Daoy (cell line): ENCODE results near the gene DHCR7. TPM values are rescaled to one million over a fixed set of nuclear protein-coding genes. Genes with fewer than 3 reads are reported as not detected.

Experiments used
- DNase-seq: peaks from one replicate; pipeline ENCODE4 v3.0.0-alpha.2; 2015; ENCODE audit warnings: low read depth
- total RNA-seq: library from RNA; depleted of rRNA; stranded (reverse); fragments of >200 nt; shearing (Covaris generic); gene quantifications from 2 replicates; pipeline ENCODE4 v1.2.3, GENCODE V29; 2014

Gene DHCR7
- total RNA-seq, 1 experiment from 2014 or later: 34.9 TPM

GRCh38 chr11:71418643-71419042 lies 29.6 kb downstream of the DHCR7 start:
- DNase-seq: no peak

GRCh38 chr11:71414645-71415044 lies 33.5 kb downstream of the DHCR7 start:
- no peak for DNase-seq

GRCh38 chr11:71410363-71410966 lies 37.7 kb downstream of the DHCR7 start:
- no peak for DNase-seq

- DNase-seq: no peak
Measured at GRCh38 chr11:71408826-71409225, 39.4 kb downstream of the DHCR7 start.

GRCh38 chr11:71407356-71407755 lies 40.8 kb downstream of the DHCR7 start:
- no peak for DNase-seq

GRCh38 chr11:71406681-71407080 lies 41.5 kb downstream of the DHCR7 start:
- DNase-seq: no peak

- DNase-seq: no peak
Measured at GRCh38 chr11:71404209-71404608, 44.0 kb downstream of the DHCR7 start.

- peak; percentile 10 for DNase-seq
Measured at GRCh38 chr11:71402878-71403277, 45.3 kb downstream of the DHCR7 start.

- no peak for DNase-seq
Measured at GRCh38 chr11:71400216-71400615, 48.0 kb downstream of the DHCR7 start.

- no peak for DNase-seq
Measured at GRCh38 chr11:71399341-71399740, 48.9 kb downstream of the DHCR7 start.

- no peak for DNase-seq
Measured at GRCh38 chr11:71397961-71398360, 50.2 kb downstream of the DHCR7 start.

GRCh38 chr11:71397331-71397860 lies 50.8 kb downstream of the DHCR7 start:
- no peak for DNase-seq

GRCh38 chr11:71396548-71397123 lies 51.6 kb downstream of the DHCR7 start:
- DNase-seq: no peak

- DNase-seq: no peak
Measured at GRCh38 chr11:71395774-71396173, 52.4 kb downstream of the DHCR7 start.

GRCh38 chr11:71395263-71395560 lies 53.0 kb downstream of the DHCR7 start:
- no peak for DNase-seq

- no peak for DNase-seq
Measured at GRCh38 chr11:71393283-71393682, 54.9 kb downstream of the DHCR7 start.

GRCh38 chr11:71391796-71392195 lies 56.4 kb downstream of the DHCR7 start:
- no peak for DNase-seq

- DNase-seq: no peak
Measured at GRCh38 chr11:71391352-71391751, 56.8 kb downstream of the DHCR7 start.

- no peak for DNase-seq
Measured at GRCh38 chr11:71388637-71389235, 59.5 kb downstream of the DHCR7 start.

GRCh38 chr11:71387784-71388636 lies 60.2 kb downstream of the DHCR7 start:
- DNase-seq: no peak

- no peak for DNase-seq
Measured at GRCh38 chr11:71387200-71387599, 61.0 kb downstream of the DHCR7 start.

GRCh38 chr11:71386202-71386601 lies 62.0 kb downstream of the DHCR7 start:
- DNase-seq: no peak

- no peak for DNase-seq
Measured at GRCh38 chr11:71385091-71385490, 63.1 kb downstream of the DHCR7 start.
